GM20000 (cell line): ENCODE measurements around the gene CDH6.

Experiments
- DNase-seq: peaks from one replicate; pipeline ENCODE4 v3.0.0; 2012; ENCODE audit warnings: low spot score
- TF ChIP-seq, protein P1 (sequence below): IDR thresholded peaks from 2 replicates; pipeline ENCODE4 v1.5.1; 2012; ENCODE audit warnings: mild to moderate bottlenecking, control low read depth; ENCODE audit errors: extremely low read depth, missing control alignments

CDH6 gene

DNA sequence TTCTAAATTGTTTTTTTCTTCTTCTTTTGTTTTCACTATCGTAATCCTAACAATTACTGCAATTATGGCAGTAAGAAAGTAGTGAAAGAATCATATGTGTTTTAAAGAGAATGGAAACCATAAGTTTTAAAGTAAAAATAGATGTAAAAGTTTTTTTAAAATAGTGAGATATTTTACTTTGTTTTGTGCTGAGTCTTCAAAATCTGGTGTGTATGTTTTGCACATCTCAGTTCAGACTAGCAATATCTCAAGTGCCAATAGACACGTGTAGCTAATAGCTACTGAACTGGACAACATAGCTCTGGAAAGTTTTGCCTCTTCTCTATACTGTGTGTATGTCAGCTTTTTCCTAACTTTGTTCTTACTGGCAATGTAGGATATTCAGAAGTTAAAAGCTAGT is 45.0 kb downstream of the CDH6 start:
- DNase-seq = no peak
- TF ChIP-seq, protein P1, sequence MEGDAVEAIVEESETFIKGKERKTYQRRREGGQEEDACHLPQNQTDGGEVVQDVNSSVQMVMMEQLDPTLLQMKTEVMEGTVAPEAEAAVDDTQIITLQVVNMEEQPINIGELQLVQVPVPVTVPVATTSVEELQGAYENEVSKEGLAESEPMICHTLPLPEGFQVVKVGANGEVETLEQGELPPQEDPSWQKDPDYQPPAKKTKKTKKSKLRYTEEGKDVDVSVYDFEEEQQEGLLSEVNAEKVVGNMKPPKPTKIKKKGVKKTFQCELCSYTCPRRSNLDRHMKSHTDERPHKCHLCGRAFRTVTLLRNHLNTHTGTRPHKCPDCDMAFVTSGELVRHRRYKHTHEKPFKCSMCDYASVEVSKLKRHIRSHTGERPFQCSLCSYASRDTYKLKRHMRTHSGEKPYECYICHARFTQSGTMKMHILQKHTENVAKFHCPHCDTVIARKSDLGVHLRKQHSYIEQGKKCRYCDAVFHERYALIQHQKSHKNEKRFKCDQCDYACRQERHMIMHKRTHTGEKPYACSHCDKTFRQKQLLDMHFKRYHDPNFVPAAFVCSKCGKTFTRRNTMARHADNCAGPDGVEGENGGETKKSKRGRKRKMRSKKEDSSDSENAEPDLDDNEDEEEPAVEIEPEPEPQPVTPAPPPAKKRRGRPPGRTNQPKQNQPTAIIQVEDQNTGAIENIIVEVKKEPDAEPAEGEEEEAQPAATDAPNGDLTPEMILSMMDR = no peak

DNA sequence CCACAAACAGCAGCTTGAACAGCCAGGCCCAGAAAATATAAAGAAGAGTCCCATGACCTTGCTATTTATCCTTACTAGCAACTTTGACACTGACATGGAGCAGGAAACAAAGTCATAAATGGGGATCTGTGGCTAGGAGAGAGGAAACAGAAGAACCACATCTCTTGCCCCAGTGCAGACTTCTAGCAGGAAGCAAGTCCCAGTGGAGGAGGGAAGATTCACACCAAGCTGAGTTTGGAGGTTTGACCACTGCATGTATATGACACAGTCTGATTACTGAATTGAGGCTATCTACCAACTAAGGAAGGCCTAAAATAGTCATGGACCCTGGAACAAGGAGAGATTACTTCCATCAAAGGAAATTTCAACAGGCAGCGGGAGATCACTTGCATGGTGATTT is 51.4 kb downstream of the CDH6 start:
- TF ChIP-seq, protein P1 = no peak
- DNase-seq = no peak

DNA sequence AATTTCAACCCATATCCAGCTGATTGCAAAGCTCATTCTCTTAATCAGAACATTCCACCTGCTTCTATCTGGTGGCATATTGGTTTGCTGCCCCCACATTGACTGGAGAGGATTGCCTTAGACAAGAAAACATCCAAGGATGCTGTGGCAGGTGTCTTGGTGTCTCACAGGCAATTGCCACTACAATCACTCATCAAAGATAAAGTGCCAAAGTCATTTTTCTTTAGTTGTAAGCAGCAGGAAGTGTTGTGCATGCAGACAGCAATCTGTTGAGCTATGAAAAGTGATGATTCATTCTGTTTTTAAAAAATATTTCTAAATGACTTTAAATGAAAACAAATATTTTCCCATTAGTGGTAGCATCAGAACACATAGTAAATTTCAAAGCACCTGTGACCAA is 53.9 kb downstream of the CDH6 start:
- no peak for DNase-seq
- TF ChIP-seq, protein P1 = no peak

DNA sequence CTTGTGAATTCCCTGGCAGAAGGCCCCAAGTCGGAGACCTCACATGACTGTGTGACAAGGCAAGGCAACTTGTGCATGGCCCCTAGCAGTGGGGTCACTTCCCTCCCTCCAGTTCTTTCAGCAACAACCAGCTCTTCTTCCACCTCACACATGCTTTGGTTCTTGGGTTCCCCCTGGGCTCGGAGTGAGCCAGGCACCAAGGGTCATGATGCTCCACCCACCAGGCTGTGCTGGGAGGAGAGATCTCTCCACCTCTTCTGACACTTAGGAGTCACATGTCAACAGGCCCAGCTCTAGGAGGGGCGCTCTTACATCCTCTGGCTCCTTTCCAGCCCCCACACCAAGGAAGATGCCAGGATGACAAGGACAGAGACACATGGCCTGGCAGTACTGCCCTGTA is 56.7 kb downstream of the CDH6 start:
- TF ChIP-seq, protein P1 = no peak
- DNase-seq = no peak

DNA sequence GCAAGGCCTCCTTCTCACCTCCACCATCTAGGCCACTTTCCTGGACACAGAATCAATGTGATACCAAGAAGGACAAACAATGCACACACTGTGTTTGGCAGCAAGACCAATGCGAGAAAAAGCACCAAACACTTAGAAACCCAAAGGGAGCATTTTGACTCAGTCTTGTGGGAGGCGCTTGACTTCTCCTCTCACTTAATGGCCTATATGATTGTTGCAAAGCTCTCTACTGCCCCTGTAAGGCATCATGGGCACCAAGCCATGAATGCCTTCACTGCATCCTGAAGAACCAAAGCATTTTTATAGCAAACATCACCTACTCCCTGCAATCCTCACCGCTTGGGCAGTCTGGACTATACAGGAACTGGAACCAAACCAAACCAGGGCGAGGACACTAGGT is 57.5 kb downstream of the CDH6 start:
- TF ChIP-seq, protein P1 = no peak

DNA sequence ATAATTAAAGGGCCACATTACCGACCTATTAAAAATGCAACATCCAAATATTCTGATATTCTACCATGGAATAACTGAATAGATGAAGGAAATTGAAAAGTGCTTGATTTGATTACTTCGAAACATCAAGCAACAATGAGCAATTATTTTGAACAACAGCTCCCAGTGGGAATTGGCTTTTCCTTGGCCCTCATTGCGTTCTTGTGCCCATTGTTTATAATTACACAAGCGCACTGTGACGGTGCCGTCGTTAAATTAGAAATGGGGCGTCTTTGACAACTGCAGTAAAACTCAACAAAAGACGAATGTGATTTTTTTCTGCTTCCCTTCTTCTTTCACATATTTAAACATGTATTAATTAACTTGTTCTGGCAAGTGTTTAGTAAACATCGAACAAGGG is 61.6 kb downstream of the CDH6 start:
- no peak for DNase-seq
- TF ChIP-seq, protein P1 = no peak

More for the DNA sequence above, 57.5 kb downstream of the CDH6 start:
- DNase-seq = no peak

DNA sequence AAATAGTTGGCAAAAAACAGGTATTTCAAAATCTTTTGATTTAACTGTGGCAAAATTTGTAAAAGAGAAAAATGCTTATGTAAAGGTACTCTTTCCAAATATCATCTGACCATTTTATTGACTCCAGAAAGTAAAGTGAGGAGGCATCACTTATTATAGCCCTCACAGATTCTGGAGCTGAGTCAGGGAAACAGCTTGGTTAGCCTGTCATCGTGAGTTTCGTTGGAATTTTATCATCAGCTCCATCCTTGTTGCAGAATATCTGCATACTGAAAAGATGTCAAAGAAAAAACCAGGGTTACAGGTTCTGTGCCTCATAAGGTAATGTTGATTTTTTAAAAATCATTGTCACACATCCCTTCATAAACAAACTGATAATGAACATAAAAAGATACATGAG is 74.8 kb downstream of the CDH6 start:
- no peak for DNase-seq
- TF ChIP-seq, protein P1 = no peak
